WERI-Rb-1 (cell line): Measurements from ENCODE around the gene BMS1.
"Not testable (repeated sequence)": the region's sequence is repeated elsewhere in the genome, so short reads cannot be mapped to it uniquely, and the experiment has no call there.

Experiments
- DNase-seq: peaks from one replicate; pipeline ENCODE4 v3.0.0-alpha.2; 2020
- H3K27ac ChIP-seq: fragments of 250-450 bp; sonication (Bioruptor Pico); 2 replicates; pipeline ENCODE4 v1.5.1; 2020; ENCODE audit warnings: mild to moderate bottlenecking, moderate library complexity
- H3K27me3 ChIP-seq: fragments of 250-450 bp; sonication (Bioruptor Pico); 2 replicates; pipeline ENCODE4 v1.5.1; 2021; ENCODE audit warnings: mild to moderate bottlenecking, low read depth, moderate library complexity; ENCODE audit not compliant: insufficient read depth, severe bottlenecking
- H3K36me3 ChIP-seq: fragments of 250-450 bp; sonication (Bioruptor Pico); 2 replicates; pipeline ENCODE4 v1.5.1; 2020; ENCODE audit warnings: mild to moderate bottlenecking, moderate library complexity
- H3K4me3 ChIP-seq: 2 replicates; pipeline ENCODE4 v1.5.1; 2011; ENCODE audit warnings: low read depth, mild to moderate bottlenecking, control low read depth, low read length
- H3K9me3 ChIP-seq: fragments of 250-450 bp; sonication (Bioruptor Pico); 2 replicates; pipeline ENCODE4 v1.5.1; 2021; ENCODE audit warnings: mild to moderate bottlenecking, moderate library complexity; ENCODE audit not compliant: severe bottlenecking
- CTCF ChIP-seq: IDR thresholded peaks from 2 replicates; pipeline ENCODE4 v1.5.1; 2011; ENCODE audit warnings: low read depth, mild to moderate bottlenecking, control low read depth, inconsistent platforms, low read length

BMS1 gene, protein sequence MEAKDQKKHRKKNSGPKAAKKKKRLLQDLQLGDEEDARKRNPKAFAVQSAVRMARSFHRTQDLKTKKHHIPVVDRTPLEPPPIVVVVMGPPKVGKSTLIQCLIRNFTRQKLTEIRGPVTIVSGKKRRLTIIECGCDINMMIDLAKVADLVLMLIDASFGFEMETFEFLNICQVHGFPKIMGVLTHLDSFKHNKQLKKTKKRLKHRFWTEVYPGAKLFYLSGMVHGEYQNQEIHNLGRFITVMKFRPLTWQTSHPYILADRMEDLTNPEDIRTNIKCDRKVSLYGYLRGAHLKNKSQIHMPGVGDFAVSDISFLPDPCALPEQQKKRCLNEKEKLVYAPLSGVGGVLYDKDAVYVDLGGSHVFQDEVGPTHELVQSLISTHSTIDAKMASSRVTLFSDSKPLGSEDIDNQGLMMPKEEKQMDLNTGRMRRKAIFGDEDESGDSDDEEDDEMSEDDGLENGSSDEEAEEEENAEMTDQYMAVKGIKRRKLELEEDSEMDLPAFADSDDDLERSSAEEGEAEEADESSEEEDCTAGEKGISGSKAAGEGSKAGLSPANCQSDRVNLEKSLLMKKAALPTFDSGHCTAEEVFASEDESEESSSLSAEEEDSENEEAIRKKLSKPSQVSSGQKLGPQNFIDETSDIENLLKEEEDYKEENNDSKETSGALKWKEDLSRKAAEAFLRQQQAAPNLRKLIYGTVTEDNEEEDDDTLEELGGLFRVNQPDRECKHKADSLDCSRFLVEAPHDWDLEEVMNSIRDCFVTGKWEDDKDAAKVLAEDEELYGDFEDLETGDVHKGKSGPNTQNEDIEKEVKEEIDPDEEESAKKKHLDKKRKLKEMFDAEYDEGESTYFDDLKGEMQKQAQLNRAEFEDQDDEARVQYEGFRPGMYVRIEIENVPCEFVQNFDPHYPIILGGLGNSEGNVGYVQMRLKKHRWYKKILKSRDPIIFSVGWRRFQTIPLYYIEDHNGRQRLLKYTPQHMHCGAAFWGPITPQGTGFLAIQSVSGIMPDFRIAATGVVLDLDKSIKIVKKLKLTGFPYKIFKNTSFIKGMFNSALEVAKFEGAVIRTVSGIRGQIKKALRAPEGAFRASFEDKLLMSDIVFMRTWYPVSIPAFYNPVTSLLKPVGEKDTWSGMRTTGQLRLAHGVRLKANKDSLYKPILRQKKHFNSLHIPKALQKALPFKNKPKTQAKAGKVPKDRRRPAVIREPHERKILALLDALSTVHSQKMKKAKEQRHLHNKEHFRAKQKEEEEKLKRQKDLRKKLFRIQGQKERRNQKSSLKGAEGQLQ

DNA sequence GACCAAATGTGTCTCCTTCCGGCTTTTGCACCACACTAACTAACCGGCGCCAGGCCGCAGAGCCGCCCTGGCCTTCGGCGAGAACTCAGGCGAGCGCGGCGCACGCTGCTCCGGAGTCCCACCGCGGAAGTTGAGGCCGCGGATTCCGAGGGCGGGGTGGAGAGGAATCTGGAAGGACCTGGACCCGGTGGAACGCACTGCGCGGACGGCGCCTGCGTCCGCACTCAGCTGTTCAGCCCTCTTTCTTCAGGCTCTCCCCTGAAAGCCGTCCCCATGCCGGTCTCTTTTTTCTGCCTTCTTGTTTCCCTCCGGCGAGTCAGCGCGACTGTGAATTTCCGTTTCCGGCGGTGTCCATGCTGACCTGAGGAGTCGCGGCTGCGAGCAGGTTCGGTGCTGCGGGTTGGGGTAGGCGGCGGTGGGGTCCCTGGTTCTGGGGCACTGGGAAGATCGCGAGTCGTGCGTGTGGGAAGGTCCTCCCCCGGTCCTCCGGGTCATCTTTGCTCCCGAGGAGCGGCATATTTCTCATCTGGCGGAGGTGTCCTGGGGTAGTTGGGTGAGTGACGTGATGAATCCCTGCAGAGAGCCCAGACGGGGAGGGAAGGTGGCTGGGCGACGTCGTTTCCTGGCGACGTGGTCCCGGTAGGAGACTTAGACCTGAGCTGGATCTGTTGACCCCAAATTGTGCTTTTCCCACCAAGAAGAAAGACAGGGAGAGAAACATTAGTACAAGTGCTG is at the start of gene BMS1:
Gene BMS1 (plus strand): TSS at position 350 of the 735 bp plus-strand sequence. CDS start 1,600 bp downstream, outside the sequence.
- no peak for TF ChIP-seq CTCF
- Histone ChIP-seq H3K36me3 (peaks cover 15% of the 10 kb centered on the region), H3K27ac (peak within 1 kb of the TSS; percentile 83), H3K4me3 (peak within 1 kb of the TSS; percentile 63), H3K9me3 (no peaks in the 10 kb centered on the region), H3K27me3 (peaks cover 5% of the 10 kb centered on the region)
- peak; percentile 94 for DNase-seq

DNA sequence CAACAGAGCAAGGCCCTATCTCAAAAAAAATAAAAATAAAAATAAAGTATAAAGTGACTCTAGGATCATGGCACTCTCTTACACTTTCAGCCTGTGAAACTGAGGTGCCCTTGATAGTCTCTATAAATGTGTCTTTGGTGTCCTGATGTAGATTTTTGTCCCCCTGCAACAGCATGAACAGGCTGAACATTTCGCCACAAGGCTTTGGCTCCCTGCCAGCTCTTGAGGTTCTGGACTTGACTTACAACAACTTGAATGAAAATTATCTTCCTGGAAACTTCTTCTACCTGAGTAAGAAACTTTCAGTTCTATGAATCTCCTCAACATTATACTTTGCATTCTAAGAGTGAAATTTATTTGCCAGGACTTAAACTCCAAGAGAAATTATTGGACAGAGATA is 48.1 kb upstream of the BMS1 start:
- Histone ChIP-seq H3K4me3 (no peak overlapping the region), H3K9me3 (no peaks in the 10 kb centered on the region), H3K36me3 (no peaks in the 10 kb centered on the region), H3K27ac (no peak overlapping the region), H3K27me3 (peaks cover 8% of the 10 kb centered on the region)
- DNase-seq: no peak
- TF ChIP-seq CTCF: no peak

DNA sequence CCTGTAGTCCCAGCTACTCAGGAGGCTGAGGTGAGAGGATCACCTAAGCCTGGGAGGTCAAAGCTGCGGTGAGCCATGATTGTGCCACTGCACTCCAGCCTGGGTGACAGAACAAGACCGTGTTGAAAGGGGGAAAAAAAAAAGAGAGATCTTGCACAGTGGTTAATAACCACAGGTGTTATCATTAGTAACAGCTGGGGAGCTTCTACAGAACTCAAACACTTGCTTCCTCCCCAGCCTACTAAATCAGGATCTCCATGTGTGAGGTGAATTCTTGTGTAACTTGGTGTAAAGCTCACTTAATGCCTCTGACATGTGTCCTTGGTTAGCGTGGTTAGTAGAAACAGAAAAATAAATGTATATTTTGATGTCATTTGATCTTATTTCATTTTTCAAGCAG is 43.9 kb upstream of the BMS1 start:
- no peaks in the 10 kb centered on the region for H3K36me3 ChIP-seq
- no peak overlapping the region for H3K4me3 ChIP-seq
- H3K27me3 ChIP-seq: peaks cover 8% of the 10 kb centered on the region
- no peak for DNase-seq
- peaks cover 13% of the 10 kb centered on the region for H3K9me3 ChIP-seq
- no peak overlapping the region for H3K27ac ChIP-seq
- TF ChIP-seq CTCF: no peak

- DNase-seq, H3K27ac ChIP-seq, H3K4me3 ChIP-seq, H3K36me3 ChIP-seq: not testable (repeated sequence)
- Histone ChIP-seq H3K9me3 (peaks cover 17% of the 10 kb centered on the region), H3K27me3 (peaks cover 26% of the 10 kb centered on the region)
These were observed 41.1 kb upstream of the BMS1 start for GRCh38 chr10:42741536-42741935.

DNA sequence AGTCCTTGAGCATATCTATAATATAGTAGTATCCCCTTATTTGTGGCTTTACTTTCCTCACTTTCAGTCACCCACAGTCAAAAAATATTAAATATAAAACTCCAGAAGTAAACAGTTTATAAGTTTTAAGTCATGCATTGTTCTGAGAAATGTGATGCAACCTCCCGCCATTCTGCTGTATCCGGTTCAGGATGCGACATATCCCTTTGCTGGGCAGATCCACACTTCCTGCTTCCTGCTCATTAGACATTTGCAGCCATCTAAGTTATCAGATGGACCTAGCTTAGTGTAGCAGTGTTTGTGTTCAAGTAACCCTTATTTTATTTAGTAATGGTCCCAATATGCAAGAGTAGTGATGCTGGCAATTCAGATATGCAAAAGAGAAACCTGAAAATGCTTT is 38.9 kb upstream of the BMS1 start:
- Histone ChIP-seq H3K4me3 (no peak overlapping the region), H3K27ac (no peak overlapping the region), H3K36me3 (no peaks in the 10 kb centered on the region), H3K27me3 (peaks cover 41% of the 10 kb centered on the region), H3K9me3 (peaks cover 17% of the 10 kb centered on the region)
- no peak for DNase-seq
- TF ChIP-seq CTCF: no peak
